Measurements from ENCODE around the gene KIF3A. TPM values are rescaled to one million over a fixed set of nuclear protein-coding genes. Genes with fewer than 3 reads are reported as not detected.

Gene KIF3A
- total RNA-seq, 1 experiment from 2014 or later, result 18.9 TPM

DNA sequence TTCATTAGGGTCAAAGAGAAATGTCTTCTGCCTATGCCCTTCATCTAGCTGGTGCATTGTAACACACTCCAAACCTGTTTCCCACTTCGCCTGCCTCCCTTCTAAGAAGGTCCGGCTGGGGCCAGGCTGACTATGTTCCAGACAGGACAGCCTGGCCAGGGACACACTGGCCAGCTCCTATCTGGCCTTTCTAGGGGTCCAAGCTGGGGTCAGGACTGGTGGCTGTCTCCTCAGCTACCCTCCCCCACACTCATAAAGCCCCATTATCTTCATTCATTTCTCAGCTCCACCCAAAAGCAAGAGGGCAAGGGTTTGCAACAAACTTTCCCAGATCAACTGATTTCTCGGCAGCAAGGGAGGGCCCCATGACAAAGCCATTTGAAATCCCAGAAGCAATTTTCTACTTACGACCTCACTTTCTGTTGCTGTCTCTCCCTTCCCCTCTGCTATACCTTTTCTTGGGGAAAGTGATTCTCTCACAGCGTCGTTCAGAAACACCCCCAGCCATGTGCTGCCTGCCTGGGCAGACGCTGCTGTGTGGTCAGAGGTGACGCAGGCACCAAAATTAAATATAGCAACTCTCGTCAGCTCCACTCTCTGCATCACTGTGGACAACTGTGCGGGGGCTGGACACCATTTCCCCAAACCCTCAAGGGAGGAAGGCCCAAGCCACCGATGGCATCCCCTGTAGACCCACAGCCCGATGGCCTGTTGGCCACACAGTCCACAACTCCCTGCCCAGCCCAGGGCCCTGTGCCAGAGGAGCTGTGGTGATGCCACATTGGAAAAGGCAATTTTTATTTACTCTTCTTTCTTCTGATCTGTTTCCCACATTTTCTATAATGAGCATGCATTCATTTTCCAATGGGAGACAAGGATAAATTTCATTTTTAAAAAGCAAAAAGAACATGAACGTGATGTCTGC is 73.3 kb downstream of the KIF3A start:
- CTCF ChIA-PET, result interaction anchor here (1.0 kb wide), 1 partner anchor 11 kb away, joined by 3 read pairs; no protein-coding TSS in a partner anchor
- BruUV-seq (replicated peaks), result no TSS peak
- Mint-ChIP-seq H3K4me3 (ENCODE audit: low read depth, unreplicated experiment) (no peak overlapping the region), H3K27ac (ENCODE audit: unreplicated experiment) (no peak overlapping the region), H3K27me3 (ENCODE audit: unreplicated experiment) (no peaks in the 10 kb centered on the region), H3K36me3 (ENCODE audit: insufficient read depth, unreplicated experiment) (no peaks in the 10 kb centered on the region), H3K9me3 (ENCODE audit: low read depth, unreplicated experiment) (no peaks in the 10 kb centered on the region), H3K4me1 (ENCODE audit: low read depth, unreplicated experiment) (peaks cover 8% of the 10 kb centered on the region)
- TF ChIP-seq, protein P1, sequence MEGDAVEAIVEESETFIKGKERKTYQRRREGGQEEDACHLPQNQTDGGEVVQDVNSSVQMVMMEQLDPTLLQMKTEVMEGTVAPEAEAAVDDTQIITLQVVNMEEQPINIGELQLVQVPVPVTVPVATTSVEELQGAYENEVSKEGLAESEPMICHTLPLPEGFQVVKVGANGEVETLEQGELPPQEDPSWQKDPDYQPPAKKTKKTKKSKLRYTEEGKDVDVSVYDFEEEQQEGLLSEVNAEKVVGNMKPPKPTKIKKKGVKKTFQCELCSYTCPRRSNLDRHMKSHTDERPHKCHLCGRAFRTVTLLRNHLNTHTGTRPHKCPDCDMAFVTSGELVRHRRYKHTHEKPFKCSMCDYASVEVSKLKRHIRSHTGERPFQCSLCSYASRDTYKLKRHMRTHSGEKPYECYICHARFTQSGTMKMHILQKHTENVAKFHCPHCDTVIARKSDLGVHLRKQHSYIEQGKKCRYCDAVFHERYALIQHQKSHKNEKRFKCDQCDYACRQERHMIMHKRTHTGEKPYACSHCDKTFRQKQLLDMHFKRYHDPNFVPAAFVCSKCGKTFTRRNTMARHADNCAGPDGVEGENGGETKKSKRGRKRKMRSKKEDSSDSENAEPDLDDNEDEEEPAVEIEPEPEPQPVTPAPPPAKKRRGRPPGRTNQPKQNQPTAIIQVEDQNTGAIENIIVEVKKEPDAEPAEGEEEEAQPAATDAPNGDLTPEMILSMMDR (IDR thresholded peaks at IDR 0.05; ENCODE audit: unreplicated experiment), result no peak
- DNase-seq, result no peak
- intact Hi-C loops (cut with micrococcal nuclease; ENCODE audit: unreplicated experiment), result no loop called here

DNA sequence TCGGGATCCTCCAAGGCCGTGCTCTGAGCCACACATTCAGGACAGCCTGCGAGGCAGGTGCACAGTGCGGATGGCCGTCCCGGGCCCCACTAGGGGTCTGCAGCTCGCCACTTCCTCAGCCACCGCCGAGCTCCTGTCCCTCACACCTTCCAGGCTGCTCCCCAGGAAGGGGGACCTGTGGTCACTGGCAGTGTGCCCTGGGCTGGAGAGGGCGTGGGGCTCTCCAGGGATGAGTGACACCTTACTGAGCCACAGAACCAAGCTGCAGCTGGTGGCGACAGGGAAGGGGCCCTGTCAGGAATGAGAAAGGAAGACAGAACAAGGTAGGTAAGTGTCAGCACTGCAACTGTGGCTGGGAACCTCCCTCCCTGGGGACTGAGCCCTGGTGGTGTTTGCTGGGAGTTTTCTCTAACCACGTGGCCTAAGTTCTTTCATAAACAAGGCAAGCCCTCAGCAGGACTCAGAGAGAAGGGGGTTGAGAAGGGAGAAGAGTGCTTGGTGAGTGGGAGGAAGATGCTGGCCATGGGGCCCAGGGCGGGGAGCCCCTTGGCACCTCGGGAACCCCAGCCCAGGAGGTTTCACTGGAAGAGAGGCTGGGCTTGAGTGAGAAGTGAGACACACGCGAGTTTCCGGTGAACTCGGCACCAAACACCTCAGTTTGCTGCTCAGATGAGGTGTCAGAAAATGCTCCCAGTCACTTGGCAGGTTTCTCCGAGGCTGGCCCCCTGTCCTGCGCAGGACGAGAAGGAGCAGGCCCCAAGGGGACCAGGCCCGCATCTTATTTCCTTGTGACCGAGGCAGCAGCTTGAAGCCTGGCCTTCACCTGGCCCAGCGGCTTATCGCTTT is 74.2 kb downstream of the KIF3A start:
- Mint-ChIP-seq H3K27me3 (ENCODE audit: unreplicated experiment) (no peaks in the 10 kb centered on the region), H3K36me3 (ENCODE audit: insufficient read depth, unreplicated experiment) (no peaks in the 10 kb centered on the region), H3K9me3 (ENCODE audit: low read depth, unreplicated experiment) (no peaks in the 10 kb centered on the region), H3K27ac (ENCODE audit: unreplicated experiment) (no peak overlapping the region), H3K4me1 (ENCODE audit: low read depth, unreplicated experiment) (peaks cover 8% of the 10 kb centered on the region), H3K4me3 (ENCODE audit: low read depth, unreplicated experiment) (no peak overlapping the region)
- CTCF ChIA-PET, result interaction anchor here (1.0 kb wide), 1 partner anchor 11 kb away, joined by 3 read pairs; no protein-coding TSS in a partner anchor
- intact Hi-C loops (cut with micrococcal nuclease; ENCODE audit: unreplicated experiment), result no loop called here
- TF ChIP-seq, protein P1 (IDR thresholded peaks at IDR 0.05; ENCODE audit: unreplicated experiment), result no peak
- BruUV-seq (replicated peaks), result no TSS peak
- no peak for DNase-seq

DNA sequence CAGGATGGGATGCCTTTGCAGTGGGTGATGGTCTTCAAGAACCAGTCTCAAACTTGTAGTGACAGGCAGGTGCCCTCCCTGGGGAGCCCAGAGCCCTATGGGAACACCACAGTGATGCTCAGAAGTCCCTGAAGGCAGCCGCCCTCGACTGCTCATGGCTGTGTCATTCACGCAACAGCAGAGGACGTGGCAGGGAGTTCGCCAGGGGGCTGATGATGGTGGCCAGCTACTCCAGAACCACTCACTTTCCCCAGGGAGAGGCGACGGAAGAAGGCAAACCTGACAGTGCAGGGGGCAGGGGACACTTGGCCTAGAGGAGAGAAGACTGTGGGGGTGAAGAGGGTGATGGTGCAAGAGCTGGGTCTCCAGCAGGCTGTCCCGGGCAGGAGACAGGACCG is 75.3 kb downstream of the KIF3A start:
- TF ChIP-seq, protein P1 (IDR thresholded peaks at IDR 0.05; ENCODE audit: unreplicated experiment), result no peak
- DNase-seq, result no peak
- intact Hi-C loops (cut with micrococcal nuclease; ENCODE audit: unreplicated experiment), result no loop called here
- no peaks in the 10 kb centered on the region for H3K9me3 Mint-ChIP-seq (ENCODE audit: low read depth, unreplicated experiment)
- no peaks in the 10 kb centered on the region for H3K36me3 Mint-ChIP-seq (ENCODE audit: insufficient read depth, unreplicated experiment)
- CTCF ChIA-PET, result interaction anchor here (0.6 to 1.5 kb wide), 2 partner anchors 15 to 1982 kb away, joined by 3 to 4 read pairs; no protein-coding TSS in a partner anchor
- peaks cover 8% of the 10 kb centered on the region for H3K27me3 Mint-ChIP-seq (ENCODE audit: unreplicated experiment)
- H3K4me3 Mint-ChIP-seq (ENCODE audit: low read depth, unreplicated experiment), result no peak overlapping the region
- BruUV-seq (replicated peaks), result no TSS peak
- no peak overlapping the region for H3K27ac Mint-ChIP-seq (ENCODE audit: unreplicated experiment)
- H3K4me1 Mint-ChIP-seq (ENCODE audit: low read depth, unreplicated experiment), result peaks cover 8% of the 10 kb centered on the region

DNA sequence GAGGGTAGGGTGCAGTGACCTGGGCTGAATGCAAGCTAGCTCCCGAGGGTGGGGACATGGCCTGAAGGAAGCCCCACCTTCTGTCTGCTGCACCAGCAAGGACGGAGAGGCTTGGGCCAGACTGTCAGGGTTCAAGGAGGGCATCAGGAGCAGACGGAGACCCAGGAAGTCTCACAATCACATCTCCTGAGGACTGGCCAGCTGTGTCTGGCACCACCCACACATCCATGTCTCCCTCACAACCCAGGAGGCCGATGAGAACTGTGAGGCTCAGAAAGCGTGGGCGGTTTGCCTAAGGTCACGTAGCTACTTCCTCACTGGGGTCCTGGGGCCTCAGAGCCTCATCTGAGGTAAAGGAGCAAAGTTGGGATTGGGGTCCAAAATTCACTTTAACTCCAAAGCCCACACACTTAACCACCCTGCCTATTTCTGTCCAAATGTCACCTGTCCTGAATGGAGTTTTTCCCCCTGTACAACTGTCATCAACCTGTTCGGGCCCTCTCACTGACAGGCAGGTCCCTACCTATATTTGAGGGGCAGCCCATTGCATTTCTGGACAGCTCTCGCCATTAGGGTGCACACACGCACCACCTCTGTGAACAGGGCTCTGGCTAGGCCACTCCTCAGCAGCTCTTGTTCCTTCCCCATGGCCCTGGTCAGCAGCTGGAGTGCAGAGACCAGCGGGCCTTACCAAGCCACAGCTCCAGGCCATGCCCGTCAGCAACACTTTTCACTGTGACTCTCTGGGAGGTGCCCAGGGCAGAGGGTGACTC is 75.9 kb downstream of the KIF3A start:
- peaks cover 8% of the 10 kb centered on the region for H3K4me1 Mint-ChIP-seq (ENCODE audit: low read depth, unreplicated experiment)
- intact Hi-C loops (cut with micrococcal nuclease; ENCODE audit: unreplicated experiment), result no loop called here
- peaks cover 14% of the 10 kb centered on the region for H3K27me3 Mint-ChIP-seq (ENCODE audit: unreplicated experiment)
- H3K4me3 Mint-ChIP-seq (ENCODE audit: low read depth, unreplicated experiment), result no peak overlapping the region
- no peak overlapping the region for H3K27ac Mint-ChIP-seq (ENCODE audit: unreplicated experiment)
- CTCF ChIA-PET, result interaction anchor here (0.6 to 1.5 kb wide), 2 partner anchors 16 to 1983 kb away, joined by 3 to 4 read pairs; no protein-coding TSS in a partner anchor
- no peaks in the 10 kb centered on the region for H3K36me3 Mint-ChIP-seq (ENCODE audit: insufficient read depth, unreplicated experiment)
- no peaks in the 10 kb centered on the region for H3K9me3 Mint-ChIP-seq (ENCODE audit: low read depth, unreplicated experiment)
- TF ChIP-seq, protein P1 (IDR thresholded peaks at IDR 0.05; ENCODE audit: unreplicated experiment), result no peak
- no peak for DNase-seq
- BruUV-seq (replicated peaks), result no TSS peak
